ENCODE measurements around the gene WWTR1. TPM values are rescaled to one million over a fixed set of nuclear protein-coding genes. Genes with fewer than 3 reads are reported as not detected.

WWTR1 gene
- polyA plus RNA-seq, 1 donor (not counting 4 experiments of a cell fraction or from before 2014, with no cell fraction given): 77.3 TPM

GRCh38 chr3:149515249-149515648, 142.6 kb downstream of the WWTR1 start:
- Histone ChIP-seq H3K9me3 (ENCODE audit: control insufficient read depth, low read depth, low read length) (no peaks in the 10 kb centered on the region), H3K27me3 (ENCODE audit: control insufficient read depth, extremely low read depth, insufficient read depth, low read length) (no peaks in the 10 kb centered on the region), H3K4me2 (ENCODE audit: control insufficient read depth, extremely low read depth, insufficient read depth, low read depth, low read length) (no peak overlapping the region), H3K36me3 (ENCODE audit: control insufficient read depth in 2 of 2, extremely low read depth in 1 of 2, insufficient read depth in 2 of 2, low read length in 2 of 2) (peaks cover 1 to 8% of the 10 kb centered on the region in 2 experiments), H3K79me2 (ENCODE audit: control insufficient read depth, insufficient read depth, low read length) (no peaks in the 10 kb centered on the region), H4K20me1 (ENCODE audit: control insufficient read depth, extremely low read depth, insufficient read depth, low read length) (no peaks in the 10 kb centered on the region), H3K4me1 (ENCODE audit: control insufficient read depth, extremely low read depth, insufficient read depth, low read length) (no peaks in the 10 kb centered on the region), H2AFZ (ENCODE audit: control insufficient read depth, low read length) (no peak overlapping the region), H3K9me1 (ENCODE audit: control insufficient read depth, extremely low read depth, insufficient read depth, low read length) (no peaks in the 10 kb centered on the region), H3K9ac (ENCODE audit: control insufficient read depth, extremely low read depth, insufficient read depth, low read length) (no peak overlapping the region), H3K4me3 (ENCODE audit: control insufficient read depth in 2 of 3, extremely low read depth in 1 of 3, insufficient read depth in 2 of 3, low read depth in 1 of 3, low read length in 3 of 3) (no peak overlapping the region), H3K27ac (ENCODE audit: control insufficient read depth, insufficient read depth, low read length) (no peak overlapping the region)
- TF ChIP-seq EZH2 (IDR thresholded peaks at IDR 0.05; ENCODE audit: low read length) (no peak), CTCF (optimal IDR thresholded peaks at IDR 0.05 in 1 of 3, IDR thresholded peaks at IDR 0.05 in 1 of 3, conservative IDR thresholded peaks at IDR 0.05 in 1 of 3; ENCODE audit: extremely low read depth in 1 of 3, insufficient read depth in 2 of 3, low read length in 3 of 3) (no peak)
- FAIRE-seq (no peak), DNase-seq (ENCODE audit: low read depth, low spot score) (no peak)
- dilution Hi-C loops (cut with MboI; ENCODE audit: extremely low pct_ligation_motif_present, low sequenced_read_pairs): no loop called here

- no peaks in the 10 kb centered on the region for H3K9me3 ChIP-seq (ENCODE audit: control insufficient read depth, low read depth, low read length)
- no peak for TF ChIP-seq CTCF (optimal IDR thresholded peaks at IDR 0.05 in 1 of 3, IDR thresholded peaks at IDR 0.05 in 1 of 3, conservative IDR thresholded peaks at IDR 0.05 in 1 of 3; ENCODE audit: extremely low read depth in 1 of 3, insufficient read depth in 2 of 3, low read length in 3 of 3)
- H4K20me1 ChIP-seq (ENCODE audit: control insufficient read depth, extremely low read depth, insufficient read depth, low read length): no peaks in the 10 kb centered on the region
- no peak overlapping the region for H3K9ac ChIP-seq (ENCODE audit: control insufficient read depth, extremely low read depth, insufficient read depth, low read length)
- no peaks in the 10 kb centered on the region for H3K9me1 ChIP-seq (ENCODE audit: control insufficient read depth, extremely low read depth, insufficient read depth, low read length)
- H3K27me3 ChIP-seq (ENCODE audit: control insufficient read depth, extremely low read depth, insufficient read depth, low read length): no peaks in the 10 kb centered on the region
- H3K4me3 ChIP-seq (ENCODE audit: control insufficient read depth in 2 of 3, extremely low read depth in 1 of 3, insufficient read depth in 2 of 3, low read depth in 1 of 3, low read length in 3 of 3): no peak overlapping the region
- FAIRE-seq (no peak), DNase-seq (ENCODE audit: low read depth, low spot score) (no peak)
- no peak overlapping the region for H3K4me2 ChIP-seq (ENCODE audit: control insufficient read depth, extremely low read depth, insufficient read depth, low read depth, low read length)
- H3K4me1 ChIP-seq (ENCODE audit: control insufficient read depth, extremely low read depth, insufficient read depth, low read length): no peaks in the 10 kb centered on the region
- dilution Hi-C loops (cut with MboI; ENCODE audit: extremely low pct_ligation_motif_present, low sequenced_read_pairs): no loop called here
- H3K27ac ChIP-seq (ENCODE audit: control insufficient read depth, insufficient read depth, low read length): no peak overlapping the region
- H3K36me3 ChIP-seq (ENCODE audit: control insufficient read depth in 2 of 2, extremely low read depth in 1 of 2, insufficient read depth in 2 of 2, low read length in 2 of 2): peaks cover 1 to 4% of the 10 kb centered on the region in 2 experiments
- no peak overlapping the region for H2AFZ ChIP-seq (ENCODE audit: control insufficient read depth, low read length)
- H3K79me2 ChIP-seq (ENCODE audit: control insufficient read depth, insufficient read depth, low read length): no peaks in the 10 kb centered on the region
Observed at GRCh38 chr3:149514471-149514870, 143.4 kb downstream of the WWTR1 start.
